Measurements from ENCODE around the gene RWDD1.

DNA sequence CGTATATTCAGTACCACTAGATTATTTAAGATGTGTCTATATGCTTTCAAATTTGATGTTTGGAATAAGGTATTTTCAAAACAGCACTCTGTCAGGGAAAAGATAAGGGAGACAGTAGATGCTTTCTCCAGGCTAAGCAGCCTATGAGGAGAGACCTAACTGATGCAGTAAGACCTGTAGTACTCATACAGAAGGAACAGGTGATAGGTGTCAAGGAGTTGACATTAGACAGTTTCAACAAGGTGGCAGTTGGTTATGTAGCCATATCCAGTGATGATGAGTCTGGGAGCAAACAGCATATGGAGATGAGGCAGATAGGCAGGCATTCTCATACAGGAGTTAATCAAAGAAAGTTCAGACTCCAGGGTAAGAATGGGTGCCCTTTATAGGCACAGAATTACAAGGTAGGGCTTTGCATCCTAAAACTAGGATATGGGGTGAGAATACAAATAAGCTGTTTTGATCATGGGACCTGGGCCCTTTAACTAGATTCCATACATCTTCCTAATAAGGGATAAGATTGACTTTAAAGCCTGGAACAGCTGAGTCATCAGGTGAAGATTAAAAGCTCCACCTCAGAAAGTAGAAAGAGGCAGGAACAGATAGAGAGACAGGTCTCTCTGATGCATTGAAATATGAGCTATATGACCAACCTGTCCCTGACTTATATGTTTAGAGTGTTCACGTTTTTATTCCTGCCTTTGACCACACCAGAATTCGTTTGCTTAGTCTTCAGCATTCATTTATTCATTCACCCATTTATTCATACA, 52.9 kb downstream of the RWDD1 start:
- TF ChIP-seq, protein P1, sequence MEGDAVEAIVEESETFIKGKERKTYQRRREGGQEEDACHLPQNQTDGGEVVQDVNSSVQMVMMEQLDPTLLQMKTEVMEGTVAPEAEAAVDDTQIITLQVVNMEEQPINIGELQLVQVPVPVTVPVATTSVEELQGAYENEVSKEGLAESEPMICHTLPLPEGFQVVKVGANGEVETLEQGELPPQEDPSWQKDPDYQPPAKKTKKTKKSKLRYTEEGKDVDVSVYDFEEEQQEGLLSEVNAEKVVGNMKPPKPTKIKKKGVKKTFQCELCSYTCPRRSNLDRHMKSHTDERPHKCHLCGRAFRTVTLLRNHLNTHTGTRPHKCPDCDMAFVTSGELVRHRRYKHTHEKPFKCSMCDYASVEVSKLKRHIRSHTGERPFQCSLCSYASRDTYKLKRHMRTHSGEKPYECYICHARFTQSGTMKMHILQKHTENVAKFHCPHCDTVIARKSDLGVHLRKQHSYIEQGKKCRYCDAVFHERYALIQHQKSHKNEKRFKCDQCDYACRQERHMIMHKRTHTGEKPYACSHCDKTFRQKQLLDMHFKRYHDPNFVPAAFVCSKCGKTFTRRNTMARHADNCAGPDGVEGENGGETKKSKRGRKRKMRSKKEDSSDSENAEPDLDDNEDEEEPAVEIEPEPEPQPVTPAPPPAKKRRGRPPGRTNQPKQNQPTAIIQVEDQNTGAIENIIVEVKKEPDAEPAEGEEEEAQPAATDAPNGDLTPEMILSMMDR (IDR thresholded peaks at IDR 0.05; ENCODE audit: low read length), result no peak
- no peak for TF ChIP-seq EZH2 (IDR thresholded peaks at IDR 0.05; ENCODE audit: borderline replicate concordance, low read length)
